GM19324 (cell line): ENCODE results near the gene LRIT2.
A peak's percentile ranks its signal among the peaks of the same experiment; 100 is the strongest.
"Not testable (repeated sequence)": the region's sequence is repeated elsewhere in the genome, so short reads cannot be mapped to it uniquely, and the experiment has no call there.

ENCODE experiments used
- ATAC-seq: cut with Tn5 transposase; IDR thresholded peaks from one replicate; pipeline ENCODE4 v1.9.1; 2021; ENCODE audit warnings: mild to moderate bottlenecking, moderate library complexity; ENCODE audit not compliant: unreplicated experiment, low FRiP score

Gene LRIT2

DNA sequence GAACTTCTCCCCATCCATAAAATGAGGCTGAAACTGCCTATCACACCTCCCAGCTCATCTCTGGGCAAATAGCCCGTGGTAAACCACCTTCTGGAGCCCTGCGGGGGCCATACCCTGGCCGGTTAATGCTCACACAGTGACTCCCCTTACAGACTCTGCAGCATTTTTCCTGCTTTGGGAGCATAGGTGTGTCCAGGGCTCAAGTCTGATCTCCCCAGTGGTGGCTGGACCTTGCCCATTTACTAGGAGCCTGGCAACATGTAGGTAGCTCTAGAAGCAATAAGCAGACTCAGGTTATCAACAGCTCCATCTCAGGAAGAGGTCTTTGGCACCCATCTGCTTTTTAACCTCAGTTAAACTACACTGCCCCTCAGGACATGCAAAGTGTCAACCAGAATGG lies 36.5 kb downstream of the LRIT2 start:
- no peak for ATAC-seq

DNA sequence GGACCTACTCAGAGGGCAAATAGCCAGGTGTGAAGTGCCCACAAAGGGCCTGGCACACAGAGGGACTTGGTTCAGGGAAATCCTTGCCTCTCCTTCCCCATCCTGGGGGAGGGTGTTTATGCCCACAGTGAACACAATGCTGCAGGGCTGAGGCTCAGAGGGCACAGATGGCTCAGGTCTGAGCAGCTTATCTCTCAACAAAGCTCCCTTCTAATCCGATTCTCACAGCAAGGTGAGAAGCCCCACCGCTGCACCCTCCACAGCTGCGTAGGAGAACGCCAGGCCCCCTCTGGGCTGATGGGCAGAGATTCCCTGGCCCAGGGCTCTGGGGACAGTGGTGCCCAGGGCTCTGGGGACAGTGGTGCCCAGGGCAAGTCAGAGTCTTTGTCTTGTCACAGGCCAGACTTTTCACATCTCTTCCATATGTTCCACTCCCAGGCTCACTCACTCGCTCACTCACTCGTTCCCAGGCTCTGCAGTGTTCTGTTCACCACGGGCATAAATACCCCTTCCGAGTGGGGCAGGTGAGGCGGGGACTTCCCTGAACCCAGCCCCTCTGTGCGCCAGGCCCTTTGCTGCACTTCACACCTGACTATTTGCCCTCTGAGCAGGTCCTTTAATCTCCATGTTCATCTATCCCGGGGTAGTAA lies 39.7 kb downstream of the LRIT2 start:
- ATAC-seq: no peak

DNA sequence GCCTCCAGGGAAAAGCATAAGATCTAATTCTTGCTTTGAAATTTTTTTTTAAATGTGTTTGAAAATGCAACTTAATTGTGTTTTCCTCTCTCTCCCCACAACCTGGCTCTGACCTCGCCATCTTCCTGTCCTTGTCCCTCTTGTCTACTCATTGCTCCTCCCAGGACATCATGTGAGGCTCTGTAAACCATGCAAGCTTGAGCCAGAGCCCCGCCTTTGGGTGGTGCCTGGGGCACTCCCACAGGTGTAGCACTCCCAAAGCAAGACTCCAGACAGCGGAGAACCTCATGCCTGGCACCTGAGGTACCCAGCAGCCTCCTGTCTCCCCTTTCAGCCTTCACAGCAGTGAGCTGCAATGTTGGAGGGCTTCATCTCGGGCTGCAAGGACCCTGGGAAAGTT lies 40.8 kb downstream of the LRIT2 start:
- no peak for ATAC-seq

DNA sequence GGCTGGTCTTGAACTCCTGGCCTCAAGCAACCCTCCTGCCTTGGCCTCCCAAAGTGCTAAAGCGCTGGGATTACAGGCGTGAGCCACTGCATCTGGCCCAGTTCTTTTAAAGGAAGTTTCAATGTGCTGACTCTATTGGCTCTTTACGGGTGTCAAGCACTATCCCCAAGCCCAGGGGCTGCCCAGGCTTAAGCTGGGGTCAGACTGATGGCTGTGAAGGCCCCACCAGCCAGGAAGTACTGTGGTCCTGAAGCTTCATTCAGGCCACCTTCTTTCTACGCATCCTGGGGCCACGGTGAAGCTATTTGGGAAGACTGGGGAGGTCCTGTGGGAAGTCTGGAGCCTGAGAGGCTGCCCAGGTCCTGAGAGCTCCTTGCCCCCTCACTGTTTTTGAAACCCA lies 43.7 kb downstream of the LRIT2 start:
- no peak for ATAC-seq

DNA sequence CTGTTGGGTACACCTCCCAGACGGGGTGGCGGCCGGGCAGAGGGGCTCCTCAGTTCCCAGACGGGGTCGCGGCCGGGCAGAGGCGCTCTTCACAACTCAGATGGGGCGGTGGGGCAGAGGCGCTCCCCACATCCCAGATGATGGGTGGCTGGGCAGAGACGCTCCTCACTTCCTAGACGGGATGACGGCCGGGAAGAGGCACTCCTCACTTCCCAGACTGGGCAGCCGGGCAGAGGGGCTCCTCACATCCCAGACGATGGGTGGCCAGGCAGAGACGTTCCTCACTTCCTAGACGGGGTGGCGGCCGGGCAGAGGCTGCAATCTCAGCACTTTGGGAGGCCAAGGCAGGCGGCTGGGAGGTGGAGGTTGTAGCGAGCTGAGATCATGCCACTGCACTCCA lies 45.0 kb downstream of the LRIT2 start:
- ATAC-seq: not testable (repeated sequence)

DNA sequence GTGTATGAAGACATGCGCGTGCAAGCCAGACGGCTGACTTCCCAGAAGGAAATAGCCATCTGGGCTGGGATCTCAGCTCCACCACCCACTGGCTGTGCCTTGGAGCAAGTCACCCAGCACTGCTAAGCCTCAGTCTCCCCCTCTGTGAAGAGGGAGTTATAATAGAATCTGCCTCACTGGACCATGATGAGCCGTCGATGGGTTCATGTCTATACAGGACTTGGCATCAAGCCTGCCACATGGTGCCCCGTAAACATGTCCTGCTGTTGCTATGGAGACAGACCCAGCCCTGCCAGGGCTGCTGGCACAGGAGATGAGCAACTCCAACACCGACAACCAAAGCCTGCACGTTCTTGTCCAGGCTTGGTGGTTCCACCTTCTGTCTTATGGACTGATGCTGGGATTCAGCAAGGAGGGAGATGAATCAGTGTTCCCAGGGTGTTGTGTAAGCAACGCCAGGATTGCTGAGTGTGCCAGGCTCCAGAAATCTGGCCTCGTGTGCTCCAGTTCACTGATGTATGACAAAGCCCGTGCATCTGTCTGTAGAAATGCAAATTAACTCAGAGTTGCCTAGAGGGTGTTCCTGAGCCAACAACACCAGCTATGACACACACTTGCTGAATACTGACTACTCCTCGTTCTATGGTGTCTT lies 46.2 kb downstream of the LRIT2 start:
- peak; percentile 93 for ATAC-seq

DNA sequence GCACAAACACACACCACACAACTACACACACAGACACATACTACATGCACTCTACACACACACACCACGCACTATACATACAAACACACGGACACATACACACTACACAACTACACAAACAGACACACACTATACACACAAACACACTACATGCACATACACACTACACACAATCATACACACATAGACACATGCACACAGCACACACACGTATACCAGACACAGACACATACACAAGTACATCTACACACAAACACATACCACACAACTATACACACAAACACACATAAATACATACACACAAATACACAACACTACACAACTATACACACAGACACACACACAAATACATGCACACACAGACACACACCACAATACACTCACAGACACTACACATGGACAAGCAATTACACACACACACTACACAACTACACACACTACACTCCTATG lies 47.2 kb downstream of the LRIT2 start:
- ATAC-seq: no peak

DNA sequence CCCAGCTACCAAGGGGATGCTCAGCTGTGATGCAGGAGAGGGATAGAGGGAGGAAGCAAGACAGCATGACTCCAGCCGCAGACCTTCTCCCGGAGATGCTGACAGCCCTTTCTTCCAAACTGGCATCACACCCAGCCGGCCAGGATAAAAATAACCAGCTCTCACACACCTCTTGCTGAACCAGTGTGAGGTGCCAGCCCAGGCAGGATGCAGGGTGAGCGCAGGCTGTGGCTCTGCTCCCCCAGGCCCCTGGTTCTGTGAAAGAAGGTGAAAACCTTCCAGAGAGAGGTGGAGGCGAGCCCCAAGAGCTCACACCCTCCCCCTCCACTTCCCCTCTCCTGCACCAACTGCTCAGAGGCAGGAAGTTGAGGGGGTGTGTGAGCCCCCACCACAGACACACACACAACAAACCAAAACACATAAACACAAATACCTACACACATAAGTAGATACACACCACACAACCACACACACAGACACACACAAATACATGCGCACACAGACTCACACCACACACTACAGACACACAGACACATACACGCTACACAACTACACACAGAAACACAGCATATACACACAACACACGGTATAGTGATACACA lies 47.7 kb downstream of the LRIT2 start:
- ATAC-seq: peak; percentile 39

DNA sequence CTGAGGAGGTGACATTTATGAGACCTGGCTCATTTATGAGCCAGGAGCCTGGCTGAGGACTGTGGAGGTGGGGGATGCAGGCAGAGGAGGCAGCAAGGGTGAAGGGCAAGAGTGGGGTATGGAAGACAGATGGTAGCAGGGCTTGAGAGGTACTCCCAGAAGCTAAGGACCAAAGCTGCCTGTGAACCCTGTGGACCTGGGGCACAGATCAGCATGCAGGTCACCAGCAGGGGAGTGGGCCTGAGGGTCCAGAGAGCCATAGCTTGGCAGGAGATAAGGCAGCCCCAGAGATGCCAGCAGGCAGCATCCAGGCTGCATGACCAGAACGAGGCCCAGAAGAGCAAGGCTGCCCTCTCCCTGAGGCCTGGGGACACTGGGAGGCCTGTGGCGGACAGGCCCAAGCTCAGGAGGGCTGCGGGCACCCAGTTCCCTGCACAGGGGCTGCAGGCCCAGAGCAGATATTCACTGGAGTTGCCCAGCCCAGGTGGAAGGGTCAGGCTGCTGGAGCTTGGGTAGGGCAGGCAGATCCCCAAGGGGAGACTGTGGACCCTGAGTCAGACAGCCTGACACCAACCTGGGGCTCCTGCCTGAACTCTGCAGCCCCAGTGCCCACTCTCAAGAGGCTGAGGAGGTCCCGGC lies 48.4 kb downstream of the LRIT2 start:
- ATAC-seq: no peak

DNA sequence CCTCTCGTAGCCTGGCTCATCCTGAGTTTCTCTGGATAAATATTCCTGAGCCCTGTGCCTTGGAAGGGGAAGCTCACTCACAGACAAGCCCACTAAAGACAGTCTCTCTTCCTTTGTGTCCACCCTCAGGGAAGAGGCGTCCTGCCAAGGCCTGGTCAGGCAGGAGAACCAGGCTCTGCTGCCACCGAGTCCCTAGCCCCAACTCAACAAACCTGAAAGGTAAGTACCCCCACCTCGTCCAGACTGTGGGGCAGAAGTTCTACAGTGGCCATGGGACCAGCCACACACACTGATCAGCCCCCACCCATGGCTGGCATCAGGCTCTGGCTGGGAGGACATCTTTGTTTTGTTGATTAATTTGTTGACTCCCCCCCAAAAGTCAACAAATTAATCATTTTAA lies 49.0 kb downstream of the LRIT2 start:
- no peak for ATAC-seq

DNA sequence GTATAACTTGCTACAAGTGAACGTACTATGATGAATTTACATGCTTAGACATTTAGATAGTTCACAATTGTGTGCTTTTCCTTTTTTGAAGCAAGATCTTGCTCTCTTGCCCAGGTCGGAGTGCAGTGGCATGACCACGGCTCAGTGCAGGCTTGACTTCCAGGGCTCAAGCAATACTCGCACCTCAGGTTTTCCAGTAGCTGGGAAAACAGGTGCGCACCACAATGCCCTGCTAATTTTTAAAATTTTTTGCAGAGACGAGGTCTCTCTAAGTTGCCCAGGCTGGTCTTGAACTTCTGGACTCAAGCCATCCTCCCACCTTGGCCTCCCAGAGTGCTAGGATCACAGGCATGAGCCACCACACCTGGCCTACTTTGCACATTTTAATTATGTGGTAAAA lies 49.9 kb downstream of the LRIT2 start:
- no peak for ATAC-seq

DNA sequence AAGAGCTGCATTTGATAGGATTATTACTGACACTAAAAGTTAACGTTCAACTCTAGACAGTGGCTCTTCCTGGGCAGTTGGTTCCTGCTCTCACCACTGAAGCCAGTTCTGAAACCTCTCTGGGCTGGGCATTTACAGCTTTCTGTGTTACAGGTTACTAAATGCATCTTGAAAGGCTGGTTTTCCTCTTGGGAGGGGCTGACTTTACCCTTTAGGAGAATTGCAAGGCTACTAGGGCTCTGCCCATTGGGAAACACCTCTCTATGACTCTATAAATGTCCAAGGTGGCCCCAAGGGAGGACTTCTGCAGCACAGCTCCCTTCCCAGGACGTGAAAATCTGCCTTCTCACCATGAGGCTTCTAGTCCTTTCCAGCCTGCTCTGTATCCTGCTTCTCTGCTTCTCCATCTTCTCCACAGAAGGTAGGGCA lies 51.8 kb downstream of the LRIT2 start, which contains the start of gene GPR15LG:
Gene GPR15LG, plus strand, starts transcription at position 301 of the 429 bp plus-strand sequence. Its CDS starts 51 bp downstream, at position 352.
- peak; percentile 39 for ATAC-seq

DNA sequence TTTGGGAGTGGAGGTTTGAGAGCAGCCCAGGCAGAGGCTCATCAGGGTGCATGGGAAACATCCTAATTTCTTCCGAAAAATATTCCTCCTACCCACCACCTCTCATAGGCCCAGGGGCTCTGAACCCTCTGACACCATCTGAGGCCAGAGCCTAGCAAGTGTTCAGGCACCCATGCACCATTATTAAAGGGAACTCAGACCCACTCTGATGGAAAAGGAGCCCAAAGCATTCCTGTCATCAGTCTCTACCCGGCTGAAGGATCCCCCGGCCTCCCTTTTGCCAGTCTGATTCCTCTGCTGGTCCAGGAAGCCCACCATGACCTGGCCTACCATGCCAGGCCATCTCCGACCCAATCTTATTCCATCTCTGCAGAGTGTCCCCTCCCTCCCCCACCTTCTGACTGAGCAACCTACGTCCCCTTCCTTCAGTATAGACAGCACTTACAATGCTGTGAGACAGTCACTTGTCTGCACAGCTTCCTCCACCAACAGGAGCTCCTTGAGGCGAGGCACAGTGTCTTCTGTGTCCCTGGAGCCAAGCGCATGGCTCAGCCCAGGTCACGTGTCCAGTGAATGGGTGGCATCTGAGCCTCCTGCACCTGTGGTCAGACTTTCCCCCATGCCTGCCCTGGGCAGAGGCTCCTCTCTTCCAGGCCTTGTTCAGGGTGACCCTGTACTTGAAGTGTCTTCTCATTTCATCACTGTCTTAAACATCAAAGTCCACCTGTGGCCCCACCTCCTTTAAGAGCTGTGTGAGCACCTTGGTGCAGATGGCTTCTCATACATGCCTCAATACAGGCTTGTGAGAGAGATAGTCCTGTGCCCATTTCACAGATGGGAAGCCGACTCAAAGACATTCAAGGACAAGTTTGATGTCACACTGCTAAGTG lies 52.6 kb downstream of the LRIT2 start:
- ATAC-seq: peak; percentile 64

DNA sequence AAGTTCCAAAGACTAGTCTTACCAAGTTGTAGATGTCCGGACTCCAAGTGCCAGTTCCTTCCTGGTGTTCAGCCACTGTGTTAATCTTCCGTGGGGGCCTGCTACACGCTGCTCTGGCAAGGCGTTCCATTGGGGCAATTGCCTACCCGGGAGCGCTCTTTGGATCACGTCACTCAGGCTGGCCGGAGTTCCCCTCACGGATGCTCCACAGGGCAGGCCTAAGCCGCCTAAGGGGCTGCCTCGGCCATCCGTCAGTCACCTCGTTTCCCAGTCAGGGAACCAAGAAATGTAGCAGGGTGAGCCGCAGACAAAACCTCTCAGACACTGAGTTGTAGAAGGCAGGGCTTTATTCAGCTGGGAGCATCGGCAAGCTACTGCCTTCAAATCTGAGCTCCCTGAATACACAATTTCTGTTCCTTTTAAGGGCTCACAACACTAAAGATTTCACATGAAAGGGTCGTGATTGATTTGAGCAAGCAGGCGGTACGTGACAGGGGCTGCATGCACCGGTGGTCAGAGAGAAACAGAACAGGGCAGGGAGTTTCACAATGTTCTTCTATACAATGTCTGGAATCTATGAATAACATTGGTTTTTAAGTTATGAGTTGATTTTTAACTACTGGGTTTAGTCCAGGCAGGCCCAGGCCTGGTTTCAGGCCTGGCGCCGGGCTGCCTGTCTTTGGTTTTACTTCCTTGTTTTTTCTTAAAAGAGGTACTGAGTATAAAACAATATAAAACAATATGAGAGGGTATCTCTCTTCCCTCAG lies 53.5 kb downstream of the LRIT2 start:
- ATAC-seq: peak; percentile 19

DNA sequence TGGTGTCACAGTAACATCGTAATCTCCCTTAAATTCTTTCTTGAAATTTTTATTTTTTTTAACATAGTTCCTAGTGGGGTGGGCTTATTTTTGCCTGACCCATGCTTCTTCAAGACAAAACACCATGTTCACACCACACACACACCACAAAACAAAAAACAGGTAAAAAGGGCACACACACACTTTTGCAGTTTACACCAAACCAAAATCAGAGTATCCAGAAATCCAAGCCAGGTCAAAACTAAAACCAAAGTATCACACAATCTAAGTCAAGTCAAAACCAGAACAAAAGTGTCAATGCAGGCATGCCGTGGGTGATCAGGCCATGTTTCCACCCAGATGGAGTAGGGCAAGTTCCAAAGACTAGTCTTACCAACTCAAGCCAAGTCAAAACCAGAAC lies 54.1 kb downstream of the LRIT2 start:
- not testable (repeated sequence) for ATAC-seq
